Testis (tissue), 5 donors: ENCODE results near the gene YBEY. TPM values are rescaled to one million over a fixed set of nuclear protein-coding genes. Genes with fewer than 3 reads are reported as not detected.
"Not testable (repeated sequence)": the region's sequence is repeated elsewhere in the genome, so short reads cannot be mapped to it uniquely, and the experiment has no call there.

Source experiments
- DNase-seq: peaks from one replicate; pipeline ENCODE4 v3.0.0-alpha.2; 2019
- H3K27ac ChIP-seq, 2 donors: fragments of 200-600 bp; sonication (generic); one replicate each; pipeline ENCODE4 v1.5.1; 2019
- H3K27me3 ChIP-seq: fragments of 200-600 bp; sonication (generic); one replicate; pipeline ENCODE4 v1.5.1; 2019
- H3K36me3 ChIP-seq: fragments of 200-600 bp; sonication (generic); one replicate; pipeline ENCODE4 v1.5.1; 2017; ENCODE audit warnings: low read depth; ENCODE audit errors: missing control alignments
- H3K4me1 ChIP-seq: fragments of 200-600 bp; sonication (generic); one replicate; pipeline ENCODE4 v1.5.1; 2019
- H3K4me3 ChIP-seq, 2 donors: fragments of 200-600 bp; sonication (generic); one replicate each; pipeline ENCODE4 v1.5.1; 2017 to 2019
- H3K9me3 ChIP-seq: fragments of 200-600 bp; sonication (generic); one replicate; pipeline ENCODE4 v1.5.1; 2017
- CTCF ChIP-seq, 3 experiments: fragments of 450-650 bp in 2 of 3; fragments of 200-600 bp in 1 of 3; sonication (generic) in 1 of 3; IDR thresholded peaks; one replicate each; pipeline ENCODE4 v1.5.1; 2016 to 2019; ENCODE audit warnings: antibody characterized with exemption in 3 of 3, mild to moderate bottlenecking in 2 of 3, moderate library complexity in 1 of 3
- POLR2A ChIP-seq: fragments of 450-650 bp; IDR thresholded peaks from one replicate; pipeline ENCODE4 v1.6.1; 2017; ENCODE audit warnings: antibody characterized with exemption, mild to moderate bottlenecking, moderate library complexity
- WGBS, 2 donors: methylation state at CpG; one replicate each; pipeline ENCODE4 v1.1.5; 2018; 5-methylcytosine and 5-hydroxymethylcytosine counted together
- intact Hi-C: fragments of 100-400 bp; cut with DNase I; formaldehyde crosslinking; loops from one replicate; pipeline ENCODE4 v1.15.1; 2023; ENCODE audit warnings: low total_unique reads
- long read RNA-seq, 2 donors: transcript quantifications; one replicate each; lab custom pipeline, GENCODE V29; 2026
- polyA plus RNA-seq: library from polyadenylated mRNA; stranded (reverse); fragments of 350-450 nt; fragmentation: Illumina TruSeq; extraction: RNeasy Lipid Tissue Mini Kit (QIAGEN cat#74804); gene quantifications from one replicate; pipeline ENCODE4 v1.2.3, GENCODE V29; 2014; ENCODE audit warnings: low read depth, low replicate concordance; ENCODE audit not compliant: insufficient read depth
- total RNA-seq, 2 donors: library from RNA; depleted of rRNA; stranded (reverse); fragments of >200 nt; gene quantifications; one replicate each; pipeline ENCODE4 v1.2.3, GENCODE V29; 2016

Gene YBEY
- 10 to 100 TPM; 50.7 to 55.0 TPM for total RNA-seq
- 141 TPM for polyA plus RNA-seq
- long read RNA-seq, donor 1, transcript YBEY-206 (5 exons, 744 nt) = major isoform, 5 of 21 reads
- long read RNA-seq, donor 1, partial matches to known transcripts = 11 of 21 reads
- long read RNA-seq, donor 1, other reads (novel, unspliced or antisense) = 5 of 21 reads
- long read RNA-seq, donor 2, partial matches to known transcripts = 0 of 5 reads
- long read RNA-seq, donor 2, other reads (novel, unspliced or antisense) = 0 of 5 reads

- peak within 1 kb of the TSS; percentile 95 for H3K27ac ChIP-seq
- H3K4me1 ChIP-seq = peaks cover 19% of the 10 kb centered on the region
- WGBS, 2 donors = 1% methylated on average over 38 to 104 of the region's 105 CpGs
- intact Hi-C loops = no loop called here
- no peaks in the 10 kb centered on the region for H3K27me3 ChIP-seq
- peak; percentile 91 for DNase-seq
- H3K9me3 ChIP-seq = no peaks in the 10 kb centered on the region
- no peaks in the 10 kb centered on the region for H3K36me3 ChIP-seq
- H3K4me3 ChIP-seq = peak within 1 kb of the TSS; percentile 85 to 96
- TF ChIP-seq POLR2A (no peak), CTCF (IDR thresholded peaks at IDR 0.05) (peak; percentile 16 to 20 (median 19))
These were observed at the start of gene YBEY for GRCh38 chr21:46285761-46286647. TSS of gene YBEY (plus strand) at chr21:46286342. CDS start at chr21:46286914, 572 bp downstream.

GRCh38 chr21:46237474-46237873, 48.7 kb upstream of the YBEY start:
- no peak for TF ChIP-seq CTCF (IDR thresholded peaks at IDR 0.05)
- TF ChIP-seq POLR2A = no peak
- H3K27ac ChIP-seq = no peak overlapping the region
- intact Hi-C loops = no loop called here
- no peaks in the 10 kb centered on the region for H3K36me3 ChIP-seq
- no peak overlapping the region for H3K4me3 ChIP-seq
- no peaks in the 10 kb centered on the region for H3K27me3 ChIP-seq
- 91% methylated on average over 5 of the region's 5 CpGs; no CpG with 5 or more reads in 1 of the 2 donors for WGBS, 2 donors
- H3K4me1 ChIP-seq = no peaks in the 10 kb centered on the region
- DNase-seq = no peak
- no peaks in the 10 kb centered on the region for H3K9me3 ChIP-seq

- intact Hi-C loops = no loop called here
- Histone ChIP-seq H3K27ac (no peak overlapping the region), H3K36me3 (no peaks in the 10 kb centered on the region), H3K27me3 (no peaks in the 10 kb centered on the region), H3K4me1 (no peaks in the 10 kb centered on the region), H3K9me3 (no peaks in the 10 kb centered on the region), H3K4me3 (no peak overlapping the region)
- TF ChIP-seq POLR2A = no peak
- TF ChIP-seq CTCF (IDR thresholded peaks at IDR 0.05) = no peak
- WGBS, 2 donors = 86 to 91% methylated on average over 7 of the region's 7 CpGs
- no peak for DNase-seq
These were observed 46.3 kb upstream of the YBEY start for GRCh38 chr21:46239817-46240325.

GRCh38 chr21:46241577-46241976, 44.6 kb upstream of the YBEY start:
- H3K27ac ChIP-seq, H3K36me3 ChIP-seq, H3K4me1 ChIP-seq, intact Hi-C loops, H3K27me3 ChIP-seq, DNase-seq, H3K4me3 ChIP-seq, H3K9me3 ChIP-seq: not testable (repeated sequence)
- WGBS, 2 donors = 90 to 92% methylated on average over 1 of the region's 1 CpG

- intact Hi-C loops = no loop called here
- Histone ChIP-seq H3K4me1 (no peaks in the 10 kb centered on the region), H3K36me3 (no peaks in the 10 kb centered on the region), H3K27ac (no peak overlapping the region), H3K9me3 (no peaks in the 10 kb centered on the region), H3K27me3 (no peaks in the 10 kb centered on the region), H3K4me3 (no peak overlapping the region)
- TF ChIP-seq POLR2A (no peak), CTCF (IDR thresholded peaks at IDR 0.05) (no peak)
- 94 to 97% methylated on average over 4 to 8 of the region's 8 CpGs for WGBS, 2 donors
- no peak for DNase-seq
These were observed 42.8 kb upstream of the YBEY start for GRCh38 chr21:46243325-46243724.
